ENCODE measurements around the gene MYO18B. TPM values are rescaled to one million over a fixed set of nuclear protein-coding genes. Genes with fewer than 3 reads are reported as not detected.

The MYO18B gene
- total RNA-seq, 2 experiments from 2014 or later, result 0.11 to 0.22 TPM

DNA sequence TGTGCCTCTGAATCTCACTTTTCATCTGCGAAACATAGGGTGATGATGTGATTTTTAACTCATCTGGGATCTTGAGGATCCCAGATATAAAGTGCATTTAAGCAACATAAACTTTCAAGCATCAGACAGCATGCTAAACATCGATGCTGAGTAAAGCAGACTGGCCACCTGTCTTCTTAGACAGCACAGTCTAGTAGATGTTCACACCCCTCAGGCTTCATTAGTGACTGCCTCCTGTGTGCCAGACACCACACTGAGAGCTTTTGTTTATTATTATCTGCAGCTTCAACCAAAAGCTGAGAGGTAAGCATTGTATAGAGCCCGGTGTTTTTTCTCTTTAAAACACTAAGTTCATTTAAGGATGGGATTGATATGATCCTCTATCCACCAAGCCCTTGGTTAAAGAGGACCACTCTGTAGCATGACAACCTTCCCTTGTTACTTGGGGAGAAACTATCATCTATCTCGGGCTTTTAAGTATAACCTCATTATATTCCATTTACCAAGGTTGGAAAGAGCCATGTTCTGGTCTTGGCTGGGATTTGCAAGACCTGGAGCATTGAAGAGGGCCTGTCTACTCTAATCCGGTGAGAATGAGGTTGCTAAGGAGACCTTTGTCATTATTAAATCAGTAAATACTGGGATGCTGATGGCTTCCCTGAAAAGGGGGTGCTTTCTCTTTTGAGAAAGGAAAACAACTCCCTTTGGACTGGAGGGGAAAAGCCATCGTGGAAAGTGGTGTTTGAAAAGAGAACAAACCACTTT lies 313.0 kb downstream of the MYO18B start:
- H3K27me3 ChIP-seq (ENCODE audit: control insufficient read depth in 1 of 2, insufficient read depth in 2 of 2, low read length in 2 of 2), result peaks cover 10 to 18% of the 10 kb centered on the region in 2 experiments
- no peaks in the 10 kb centered on the region for H3K36me3 ChIP-seq (ENCODE audit: insufficient read depth, low read length)
- TF ChIP-seq, protein P1, sequence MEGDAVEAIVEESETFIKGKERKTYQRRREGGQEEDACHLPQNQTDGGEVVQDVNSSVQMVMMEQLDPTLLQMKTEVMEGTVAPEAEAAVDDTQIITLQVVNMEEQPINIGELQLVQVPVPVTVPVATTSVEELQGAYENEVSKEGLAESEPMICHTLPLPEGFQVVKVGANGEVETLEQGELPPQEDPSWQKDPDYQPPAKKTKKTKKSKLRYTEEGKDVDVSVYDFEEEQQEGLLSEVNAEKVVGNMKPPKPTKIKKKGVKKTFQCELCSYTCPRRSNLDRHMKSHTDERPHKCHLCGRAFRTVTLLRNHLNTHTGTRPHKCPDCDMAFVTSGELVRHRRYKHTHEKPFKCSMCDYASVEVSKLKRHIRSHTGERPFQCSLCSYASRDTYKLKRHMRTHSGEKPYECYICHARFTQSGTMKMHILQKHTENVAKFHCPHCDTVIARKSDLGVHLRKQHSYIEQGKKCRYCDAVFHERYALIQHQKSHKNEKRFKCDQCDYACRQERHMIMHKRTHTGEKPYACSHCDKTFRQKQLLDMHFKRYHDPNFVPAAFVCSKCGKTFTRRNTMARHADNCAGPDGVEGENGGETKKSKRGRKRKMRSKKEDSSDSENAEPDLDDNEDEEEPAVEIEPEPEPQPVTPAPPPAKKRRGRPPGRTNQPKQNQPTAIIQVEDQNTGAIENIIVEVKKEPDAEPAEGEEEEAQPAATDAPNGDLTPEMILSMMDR (IDR thresholded peaks at IDR 0.05), result no peak
- no peaks in the 10 kb centered on the region for H3K4me1 Mint-ChIP-seq (ENCODE audit: low read depth)
- no peak overlapping the region for H3K27ac ChIP-seq (ENCODE audit: low read depth in 1 of 2, low read length in 2 of 2)
- no peak overlapping the region for H3K4me3 ChIP-seq (ENCODE audit: low read length)
- H3K27ac Mint-ChIP-seq, result no peak overlapping the region
- no peaks in the 10 kb centered on the region for H3K4me1 ChIP-seq (ENCODE audit: insufficient read depth, low read length)
- H3K9me3 Mint-ChIP-seq, result no peaks in the 10 kb centered on the region
- no peak for ATAC-seq (ENCODE audit: poor library complexity)
- DNase-seq, result no peak
- H3K9me3 ChIP-seq (ENCODE audit: control insufficient read depth in 1 of 2, insufficient read depth in 1 of 2, low read length in 2 of 2), result no peaks in the 10 kb centered on the region
- H3K4me3 Mint-ChIP-seq, result no peak overlapping the region
- peaks cover 62% of the 10 kb centered on the region for H3K27me3 Mint-ChIP-seq
- ChIA-PET CTCF (no interaction called here), POLR2A (no interaction called here)
- intact Hi-C loops (cut with DNase I, micrococcal nuclease), result no loop called here
- H3K36me3 Mint-ChIP-seq (ENCODE audit: low read depth), result no peaks in the 10 kb centered on the region

DNA sequence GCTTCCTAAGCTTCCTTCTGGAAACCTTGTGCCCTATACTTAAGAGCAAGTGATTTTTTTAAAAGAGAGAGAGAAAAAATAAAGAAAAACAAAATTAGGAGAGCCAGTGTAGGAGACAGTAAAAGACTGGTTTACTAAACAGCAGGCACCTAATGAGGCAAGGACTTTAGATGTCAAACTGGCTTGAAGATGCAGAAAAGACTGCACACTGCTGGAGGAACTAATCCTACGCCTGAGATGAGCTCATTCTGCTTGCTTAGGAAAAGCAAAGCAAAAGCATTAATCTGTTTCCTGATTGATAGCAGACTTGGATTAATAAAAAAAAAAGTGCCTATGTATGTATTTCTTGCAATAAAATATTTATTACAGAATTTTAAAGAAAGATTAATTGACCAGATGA lies 313.7 kb downstream of the MYO18B start:
- no peaks in the 10 kb centered on the region for H3K36me3 Mint-ChIP-seq (ENCODE audit: low read depth)
- no peaks in the 10 kb centered on the region for H3K9me3 ChIP-seq (ENCODE audit: control insufficient read depth in 1 of 2, insufficient read depth in 1 of 2, low read length in 2 of 2)
- no peak overlapping the region for H3K27ac Mint-ChIP-seq
- H3K4me3 ChIP-seq (ENCODE audit: low read length), result no peak overlapping the region
- no peaks in the 10 kb centered on the region for H3K4me1 ChIP-seq (ENCODE audit: insufficient read depth, low read length)
- no peak overlapping the region for H3K27ac ChIP-seq (ENCODE audit: low read depth in 1 of 2, low read length in 2 of 2)
- no peaks in the 10 kb centered on the region for H3K9me3 Mint-ChIP-seq
- H3K27me3 ChIP-seq (ENCODE audit: control insufficient read depth in 1 of 2, insufficient read depth in 2 of 2, low read length in 2 of 2), result peaks cover 10 to 18% of the 10 kb centered on the region in 2 experiments
- no peak for DNase-seq
- intact Hi-C loops (cut with DNase I, micrococcal nuclease), result no loop called here
- no peaks in the 10 kb centered on the region for H3K4me1 Mint-ChIP-seq (ENCODE audit: low read depth)
- ChIA-PET CTCF (no interaction called here), POLR2A (no interaction called here)
- no peak for ATAC-seq (ENCODE audit: poor library complexity)
- no peak overlapping the region for H3K4me3 Mint-ChIP-seq
- H3K36me3 ChIP-seq (ENCODE audit: insufficient read depth, low read length), result no peaks in the 10 kb centered on the region
- TF ChIP-seq, protein P1 (IDR thresholded peaks at IDR 0.05), result no peak
- H3K27me3 Mint-ChIP-seq, result peaks cover 61% of the 10 kb centered on the region

DNA sequence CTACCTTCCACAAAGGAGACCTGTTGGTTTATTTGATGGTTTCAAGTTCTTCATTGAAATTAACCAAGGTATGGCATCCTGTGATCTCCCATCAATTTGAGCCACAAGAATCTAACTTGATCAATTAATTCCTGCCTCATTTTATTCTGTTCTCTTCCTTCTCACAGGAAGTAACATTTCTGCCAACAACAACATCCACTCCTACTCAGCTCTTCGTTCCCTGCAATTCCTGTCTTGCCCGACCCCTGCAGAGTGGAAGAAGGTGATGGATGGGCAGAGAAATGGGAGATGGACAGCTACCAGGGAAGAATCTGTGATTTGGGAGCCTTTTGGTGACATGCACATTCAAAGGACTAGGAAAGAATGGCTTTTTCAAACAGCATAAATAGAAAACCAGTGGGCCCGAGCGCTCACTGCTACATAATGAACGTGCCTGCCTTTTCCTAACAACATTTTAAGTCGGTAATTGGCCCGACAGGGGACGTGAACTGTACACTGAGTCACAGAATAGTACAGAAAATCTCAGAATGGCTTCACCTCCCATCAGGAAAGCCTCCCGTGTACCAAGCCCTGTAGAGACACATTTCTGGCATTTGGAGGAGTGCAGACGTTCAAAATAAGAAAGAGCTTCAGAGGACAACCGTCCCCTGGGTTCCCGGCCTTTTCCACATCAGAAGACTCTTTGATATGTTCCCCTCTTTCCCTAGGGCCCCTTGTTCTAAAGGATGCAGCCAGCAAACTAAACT lies 314.6 kb downstream of the MYO18B start:
- no peaks in the 10 kb centered on the region for H3K36me3 Mint-ChIP-seq (ENCODE audit: low read depth)
- intact Hi-C loops (cut with DNase I, micrococcal nuclease), result no loop called here
- TF ChIP-seq, protein P1 (IDR thresholded peaks at IDR 0.05), result no peak
- no peak overlapping the region for H3K27ac Mint-ChIP-seq
- no peaks in the 10 kb centered on the region for H3K36me3 ChIP-seq (ENCODE audit: insufficient read depth, low read length)
- ChIA-PET POLR2A (no interaction called here), CTCF (no interaction called here)
- no peak for DNase-seq
- no peak overlapping the region for H3K4me3 ChIP-seq (ENCODE audit: low read length)
- H3K27ac ChIP-seq (ENCODE audit: low read depth in 1 of 2, low read length in 2 of 2), result no peak overlapping the region
- peaks cover 10 to 18% of the 10 kb centered on the region in 2 experiments for H3K27me3 ChIP-seq (ENCODE audit: control insufficient read depth in 1 of 2, insufficient read depth in 2 of 2, low read length in 2 of 2)
- H3K9me3 ChIP-seq (ENCODE audit: control insufficient read depth in 1 of 2, insufficient read depth in 1 of 2, low read length in 2 of 2), result no peaks in the 10 kb centered on the region
- H3K4me1 ChIP-seq (ENCODE audit: insufficient read depth, low read length), result no peaks in the 10 kb centered on the region
- no peaks in the 10 kb centered on the region for H3K9me3 Mint-ChIP-seq
- ATAC-seq (ENCODE audit: poor library complexity), result no peak
- H3K4me3 Mint-ChIP-seq, result no peak overlapping the region
- H3K4me1 Mint-ChIP-seq (ENCODE audit: low read depth), result no peaks in the 10 kb centered on the region
- peaks cover 62% of the 10 kb centered on the region for H3K27me3 Mint-ChIP-seq

Data from CD4-positive, alpha-beta T cell (primary cell).